A673 (cell line): ENCODE results near the gene PEX26. TPM values are rescaled to one million over a fixed set of nuclear protein-coding genes. Genes with fewer than 3 reads are reported as not detected.

Experiments
- BruUV-seq: library from RNA; stranded (reverse); fragments of 400-500 nt; replicated peaks from 2 replicates; lab custom pipeline; 2021; lab: Mats Ljungman, UMichigan
- CTCF ChIA-PET: fragments of 300-600 bp; sonication (Branson Sonifier 250); formaldehyde crosslinking; loops from one replicate; lab custom pipeline; 2022; ENCODE audit warnings: antibody characterized with exemption; lab: Charles Lee
- POLR2A ChIA-PET: fragments of 300-600 bp; sonication (Branson Sonifier 250); formaldehyde crosslinking; loops from one replicate; lab custom pipeline; 2022; ENCODE audit warnings: antibody characterized with exemption; ENCODE audit not compliant: low non-redundant PET; lab: Charles Lee
- DNase-seq: peaks from one replicate; pipeline ENCODE4 v3.0.0-alpha.2; 2015; ENCODE audit warnings: low spot score
- H3K27ac ChIP-seq: fragments of 200-600 bp; sonication (generic); 2 replicates; pipeline ENCODE4 v1.5.1; 2016; ENCODE audit warnings: mixed run types, low read depth, mild to moderate bottlenecking, mixed read lengths, antibody characterized with exemption, low read length; ENCODE audit not compliant: poor library complexity, severe bottlenecking
- H3K27me3 ChIP-seq: fragments of 200-600 bp; sonication (generic); replicated peaks from 2 replicates; pipeline ENCODE4 v1.6.1; 2017; ENCODE audit warnings: mixed run types, low read depth, mild to moderate bottlenecking, mixed read lengths, antibody characterized with exemption, low read length; ENCODE audit not compliant: insufficient read depth, poor library complexity
- H3K36me3 ChIP-seq: fragments of 200-600 bp; sonication (generic); 2 replicates; pipeline ENCODE4 v1.6.1; 2016; ENCODE audit warnings: mixed run types, mild to moderate bottlenecking, mixed read lengths, antibody characterized with exemption, low read length; ENCODE audit not compliant: insufficient read depth, poor library complexity, severe bottlenecking
- H3K4me1 ChIP-seq: fragments of 200-600 bp; sonication (generic); 2 replicates; pipeline ENCODE4 v1.6.1; 2017; ENCODE audit warnings: mixed run types, mild to moderate bottlenecking, mixed read lengths, antibody characterized with exemption, low read length; ENCODE audit not compliant: insufficient read depth, poor library complexity, severe bottlenecking
- H3K4me3 ChIP-seq: fragments of 200-600 bp; sonication (generic); 2 replicates; pipeline ENCODE4 v1.5.1; 2016; ENCODE audit warnings: low read depth, mixed run types, mild to moderate bottlenecking, mixed read lengths, low read length; ENCODE audit not compliant: poor library complexity, severe bottlenecking
- H3K9me3 ChIP-seq: fragments of 200-600 bp; sonication (generic); 2 replicates; pipeline ENCODE4 v1.6.1; 2016; ENCODE audit warnings: mixed run types, low read depth, mild to moderate bottlenecking, mixed read lengths, antibody characterized with exemption, low read length; ENCODE audit not compliant: poor library complexity, severe bottlenecking
- EZH2 ChIP-seq: fragments of 200-600 bp; sonication (generic); IDR thresholded peaks from 2 replicates; pipeline ENCODE4 v1.6.1; 2017; ENCODE audit warnings: borderline replicate concordance, low read depth, mild to moderate bottlenecking, mixed read lengths, antibody characterized with exemption, low read length; ENCODE audit not compliant: poor library complexity, severe bottlenecking
- intact Hi-C: fragments of 100-400 bp; cut with micrococcal nuclease; formaldehyde crosslinking; loops from one replicate; pipeline ENCODE4 v1.10.0; 2022; ENCODE audit not compliant: unreplicated experiment
- total RNA-seq: library from RNA; stranded (reverse); gene quantifications from 2 replicates; pipeline ENCODE4 v1.2.3, GENCODE V29; 2021
- TF ChIP-seq, protein P1 (sequence below): fragments of 300-800, 200-600 bp; sonication (generic); conservative IDR thresholded peaks from 2 replicates; pipeline ENCODE4 v1.5.1; 2017; ENCODE audit warnings: low read depth, mild to moderate bottlenecking, antibody characterized with exemption, low read length, moderate library complexity, mixed read lengths

Gene PEX26
- total RNA-seq, 1 experiment from 2014 or later = 36.9 TPM

DNA sequence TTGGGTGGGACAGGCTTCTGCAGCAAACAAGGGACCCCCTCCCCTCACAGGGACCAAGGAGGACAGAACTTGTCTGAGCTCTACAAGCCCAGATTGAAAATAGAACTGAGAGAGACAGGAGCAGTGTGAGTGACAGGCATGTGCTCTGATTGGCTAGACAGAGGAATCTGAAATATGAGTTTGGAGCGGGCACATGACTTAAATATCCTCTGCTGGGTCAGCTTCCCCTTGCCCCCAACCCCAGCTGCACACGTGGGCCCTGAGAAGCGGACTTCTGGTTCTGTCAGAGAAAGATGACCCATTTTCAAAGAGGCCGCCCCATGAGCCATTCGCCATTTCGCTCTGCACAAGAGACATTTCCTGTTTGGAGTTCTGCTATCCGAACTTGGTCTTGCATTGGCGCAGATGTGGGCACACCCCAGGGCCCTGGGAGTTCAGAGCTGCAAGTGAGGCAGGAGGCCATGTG is 38.1 kb downstream of the PEX26 start:
- no TSS peak for BruUV-seq
- Histone ChIP-seq H3K9me3 (no peaks in the 10 kb centered on the region), H3K4me1 (no peaks in the 10 kb centered on the region)

DNA sequence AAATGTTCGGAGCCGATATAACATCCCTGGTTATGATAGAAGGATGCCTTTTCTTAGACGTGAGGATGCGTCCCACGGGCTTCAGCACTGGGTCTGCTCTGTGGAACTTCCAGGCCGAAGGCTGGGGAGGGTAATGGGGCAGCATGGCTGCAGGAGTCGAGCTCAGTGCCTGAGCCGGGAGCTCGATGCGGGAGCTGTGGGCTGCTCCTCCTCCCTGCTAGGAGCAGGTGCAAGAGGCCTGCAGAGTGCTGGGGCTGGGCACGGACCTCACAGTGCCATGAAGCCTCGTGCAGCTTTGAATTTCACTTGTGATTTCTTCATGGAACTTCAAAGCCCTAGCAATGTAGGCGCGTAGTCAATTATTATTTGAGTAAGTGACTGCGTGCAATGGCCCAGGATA is 38.8 kb downstream of the PEX26 start:
- BruUV-seq = no TSS peak
- CTCF ChIA-PET = no interaction called here
- H3K27ac ChIP-seq = no peak overlapping the region
- POLR2A ChIA-PET = no interaction called here
- no peaks in the 10 kb centered on the region for H3K9me3 ChIP-seq
- TF ChIP-seq EZH2 = no peak
- no peaks in the 10 kb centered on the region for H3K27me3 ChIP-seq
- no peak overlapping the region for H3K4me3 ChIP-seq
- intact Hi-C loops = no loop called here
- no peaks in the 10 kb centered on the region for H3K36me3 ChIP-seq
- no peaks in the 10 kb centered on the region for H3K4me1 ChIP-seq
- no peak for DNase-seq

More for the DNA sequence above, 38.1 kb downstream of the PEX26 start:
- ChIA-PET POLR2A (no interaction called here), CTCF (no interaction called here)
- H3K4me3 ChIP-seq = no peak overlapping the region
- H3K27me3 ChIP-seq = no peaks in the 10 kb centered on the region
- no peak for TF ChIP-seq EZH2
- TF ChIP-seq, protein P1, sequence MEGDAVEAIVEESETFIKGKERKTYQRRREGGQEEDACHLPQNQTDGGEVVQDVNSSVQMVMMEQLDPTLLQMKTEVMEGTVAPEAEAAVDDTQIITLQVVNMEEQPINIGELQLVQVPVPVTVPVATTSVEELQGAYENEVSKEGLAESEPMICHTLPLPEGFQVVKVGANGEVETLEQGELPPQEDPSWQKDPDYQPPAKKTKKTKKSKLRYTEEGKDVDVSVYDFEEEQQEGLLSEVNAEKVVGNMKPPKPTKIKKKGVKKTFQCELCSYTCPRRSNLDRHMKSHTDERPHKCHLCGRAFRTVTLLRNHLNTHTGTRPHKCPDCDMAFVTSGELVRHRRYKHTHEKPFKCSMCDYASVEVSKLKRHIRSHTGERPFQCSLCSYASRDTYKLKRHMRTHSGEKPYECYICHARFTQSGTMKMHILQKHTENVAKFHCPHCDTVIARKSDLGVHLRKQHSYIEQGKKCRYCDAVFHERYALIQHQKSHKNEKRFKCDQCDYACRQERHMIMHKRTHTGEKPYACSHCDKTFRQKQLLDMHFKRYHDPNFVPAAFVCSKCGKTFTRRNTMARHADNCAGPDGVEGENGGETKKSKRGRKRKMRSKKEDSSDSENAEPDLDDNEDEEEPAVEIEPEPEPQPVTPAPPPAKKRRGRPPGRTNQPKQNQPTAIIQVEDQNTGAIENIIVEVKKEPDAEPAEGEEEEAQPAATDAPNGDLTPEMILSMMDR = no peak
- intact Hi-C loops = no loop called here
- DNase-seq = no peak
- no peaks in the 10 kb centered on the region for H3K36me3 ChIP-seq
- H3K27ac ChIP-seq = no peak overlapping the region

DNA sequence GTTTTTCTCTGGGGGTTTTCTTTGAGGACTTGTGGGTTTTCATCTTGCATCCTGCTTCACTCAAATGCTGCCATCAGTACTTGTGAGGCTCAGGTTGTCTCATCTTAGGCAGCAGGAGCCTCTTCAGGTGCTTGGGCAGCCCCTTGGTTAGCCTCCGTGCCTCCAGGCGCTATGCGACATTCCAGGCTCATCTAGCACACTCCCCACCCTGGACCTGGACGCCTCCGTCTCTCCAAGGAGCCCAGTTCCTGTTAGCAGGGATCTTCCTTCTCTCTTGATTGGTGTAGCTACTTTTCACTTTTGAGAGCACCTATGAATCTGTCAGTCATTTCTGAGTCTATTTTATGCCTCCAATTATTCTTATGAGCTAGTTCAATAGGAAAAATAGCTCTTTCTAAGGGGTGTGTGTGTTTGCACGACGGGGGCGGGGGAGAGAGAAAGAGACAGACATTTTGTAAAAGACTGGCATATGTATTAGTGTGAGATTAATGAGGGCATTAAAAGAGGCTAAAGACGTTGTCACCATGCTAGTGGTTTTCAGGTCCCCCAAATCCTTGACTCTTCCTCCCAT is 40.6 kb downstream of the PEX26 start:
- TF ChIP-seq, protein P1 = no peak
- no peak for TF ChIP-seq EZH2
- Histone ChIP-seq H3K36me3 (no peaks in the 10 kb centered on the region), H3K4me3 (no peak overlapping the region), H3K4me1 (no peaks in the 10 kb centered on the region), H3K27me3 (no peaks in the 10 kb centered on the region), H3K9me3 (no peaks in the 10 kb centered on the region), H3K27ac (no peak overlapping the region)
- DNase-seq = no peak
- BruUV-seq = no TSS peak
- ChIA-PET POLR2A (no interaction called here), CTCF (no interaction called here)
- intact Hi-C loops = no loop called here

DNA sequence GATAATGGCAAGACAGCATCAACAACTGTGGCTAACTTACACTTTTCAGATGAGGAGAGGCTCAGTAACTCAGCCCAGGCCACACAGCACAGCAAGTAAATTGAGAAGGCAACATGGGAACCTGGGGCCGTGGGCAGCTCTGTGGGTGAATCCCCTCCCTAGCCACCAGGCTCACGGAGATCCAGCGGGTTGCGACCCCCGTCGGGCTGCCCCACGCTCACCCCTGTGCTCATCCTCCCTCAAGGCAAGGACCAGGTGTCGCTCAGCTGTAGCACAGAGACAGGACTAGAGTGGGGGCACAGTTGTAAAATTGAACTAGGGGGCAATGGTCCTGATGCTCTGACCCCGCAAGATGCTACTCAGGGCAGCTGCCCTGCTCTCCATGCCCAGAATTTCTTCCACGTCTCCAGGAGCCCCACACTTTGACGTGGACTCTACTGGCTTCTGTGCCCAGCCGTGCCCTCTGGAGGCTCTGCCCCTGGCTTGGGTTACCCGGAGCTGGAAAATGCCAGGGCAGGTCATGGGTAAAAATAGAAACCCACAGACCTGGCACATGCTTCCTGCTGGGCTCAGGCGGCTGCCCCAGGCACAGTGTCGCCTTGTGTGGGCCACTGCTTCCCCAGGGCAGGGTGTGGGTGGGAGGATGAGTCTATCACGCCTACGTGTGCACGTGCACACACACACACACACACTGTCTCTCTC is 41.8 kb downstream of the PEX26 start:
- Histone ChIP-seq H3K4me3 (no peak overlapping the region), H3K27ac (no peak overlapping the region), H3K27me3 (no peaks in the 10 kb centered on the region), H3K9me3 (no peaks in the 10 kb centered on the region), H3K4me1 (no peaks in the 10 kb centered on the region), H3K36me3 (no peaks in the 10 kb centered on the region)
- no peak for DNase-seq
- TF ChIP-seq, protein P1 = no peak
- no peak for TF ChIP-seq EZH2
- ChIA-PET POLR2A (no interaction called here), CTCF (no interaction called here)
- BruUV-seq = no TSS peak
- intact Hi-C loops = no loop called here
